ENCODE data around the gene ZNF668. TPM values are rescaled to one million over a fixed set of nuclear protein-coding genes. Genes with fewer than 3 reads are reported as not detected.
A peak's percentile ranks its signal among the peaks of the same experiment; 100 is the strongest.

The ZNF668 gene
- total and polyA plus RNA-seq, 2 of the 13 experiments (the other 11 are each of a cell fraction or from before 2014, with no cell fraction given): 3.8 to 9.8 TPM

- TF ChIP-seq ZBTB40 (IDR thresholded peaks at IDR 0.05) (peak; percentile 99), ZBTB40 (CRISPR knock-in tag; IDR thresholded peaks at IDR 0.05) (no peak), SP5 (CRISPR knock-in tag; IDR thresholded peaks at IDR 0.05; ENCODE audit: borderline replicate concordance, low read depth) (peak; percentile 91), SUZ12 (IDR thresholded peaks at IDR 0.05; ENCODE audit: low read depth, low read length) (no peak), ZBTB21 (CRISPR knock-in tag; IDR thresholded peaks at IDR 0.05) (peak; percentile 81), HMG20A (CRISPR knock-in tag; IDR thresholded peaks at IDR 0.05; ENCODE audit: borderline replicate concordance) (0 out of 2 replicates have a peak, but pooled peaks have one; percentile 31), ZNF558 (CRISPR knock-in tag; IDR thresholded peaks at IDR 0.05; ENCODE audit: borderline replicate concordance) (peak; percentile 53; the same call in 1 of the 2 replicates), ZFY (CRISPR knock-in tag; IDR thresholded peaks at IDR 0.05) (no peak), ZFP41 (CRISPR knock-in tag; IDR thresholded peaks at IDR 0.05; ENCODE audit: borderline replicate concordance) (no peak; the same call in 1 of the 2 replicates), ZNF33B (CRISPR knock-in tag; IDR thresholded peaks at IDR 0.05) (peak; percentile 98), TBP (CRISPR knock-in tag; IDR thresholded peaks at IDR 0.05) (no peak), KAT7 (CRISPR knock-in tag; IDR thresholded peaks at IDR 0.05; ENCODE audit: borderline replicate concordance) (peak; percentile 89; the same call in 1 of the 2 replicates), ZNF883 (CRISPR knock-in tag; IDR thresholded peaks at IDR 0.05; ENCODE audit: not compliant biosample characterization) (peak; percentile 96), ZNF230 (CRISPR knock-in tag; IDR thresholded peaks at IDR 0.05) (peak; percentile 89), GTF2F1 (IDR thresholded peaks at IDR 0.05; ENCODE audit: low read length) (0 out of 2 replicates have a peak, but pooled peaks have one; percentile 58), ZNF101 (CRISPR knock-in tag; IDR thresholded peaks at IDR 0.05; ENCODE audit: borderline replicate concordance, low read depth) (0 out of 2 replicates have a peak, but pooled peaks have one; percentile 62), ZNF839 (CRISPR knock-in tag; IDR thresholded peaks at IDR 0.05; ENCODE audit: borderline replicate concordance) (no peak)
- TF ChIP-seq, protein P1, sequence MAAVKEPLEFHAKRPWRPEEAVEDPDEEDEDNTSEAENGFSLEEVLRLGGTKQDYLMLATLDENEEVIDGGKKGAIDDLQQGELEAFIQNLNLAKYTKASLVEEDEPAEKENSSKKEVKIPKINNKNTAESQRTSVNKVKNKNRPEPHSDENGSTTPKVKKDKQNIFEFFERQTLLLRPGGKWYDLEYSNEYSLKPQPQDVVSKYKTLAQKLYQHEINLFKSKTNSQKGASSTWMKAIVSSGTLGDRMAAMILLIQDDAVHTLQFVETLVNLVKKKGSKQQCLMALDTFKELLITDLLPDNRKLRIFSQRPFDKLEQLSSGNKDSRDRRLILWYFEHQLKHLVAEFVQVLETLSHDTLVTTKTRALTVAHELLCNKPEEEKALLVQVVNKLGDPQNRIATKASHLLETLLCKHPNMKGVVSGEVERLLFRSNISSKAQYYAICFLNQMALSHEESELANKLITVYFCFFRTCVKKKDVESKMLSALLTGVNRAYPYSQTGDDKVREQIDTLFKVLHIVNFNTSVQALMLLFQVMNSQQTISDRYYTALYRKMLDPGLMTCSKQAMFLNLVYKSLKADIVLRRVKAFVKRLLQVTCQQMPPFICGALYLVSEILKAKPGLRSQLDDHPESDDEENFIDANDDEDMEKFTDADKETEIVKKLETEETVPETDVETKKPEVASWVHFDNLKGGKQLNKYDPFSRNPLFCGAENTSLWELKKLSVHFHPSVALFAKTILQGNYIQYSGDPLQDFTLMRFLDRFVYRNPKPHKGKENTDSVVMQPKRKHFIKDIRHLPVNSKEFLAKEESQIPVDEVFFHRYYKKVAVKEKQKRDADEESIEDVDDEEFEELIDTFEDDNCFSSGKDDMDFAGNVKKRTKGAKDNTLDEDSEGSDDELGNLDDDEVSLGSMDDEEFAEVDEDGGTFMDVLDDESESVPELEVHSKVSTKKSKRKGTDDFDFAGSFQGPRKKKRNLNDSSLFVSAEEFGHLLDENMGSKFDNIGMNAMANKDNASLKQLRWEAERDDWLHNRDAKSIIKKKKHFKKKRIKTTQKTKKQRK (IDR thresholded peaks at IDR 0.05; ENCODE audit: low read length): no peak
Measured at GRCh38 chr16:31073970-31074813, at the start of gene ZNF668, which contains the start of gene ZNF646 (continued).

All from HepG2 (cell line).